Superior temporal gyrus (tissue), 1 donor: ENCODE measurements around the gene DDX51.

Experiments
- DNase-seq: peaks from one replicate; pipeline ENCODE4 v3.0.0-alpha.2; 2016; ENCODE audit errors: extremely low spot score

The DDX51 gene

GRCh38 chr12:132144115-132144809 lies at the start of gene DDX51, which contains the start of gene NOC4L:
DDX51 (minus strand) TSS chr12:132144319; CDS start chr12:132144296, 23 bp downstream.
NOC4L (plus strand) TSS chr12:132144457; CDS start chr12:132144489, 32 bp downstream.
- peak; percentile 95 for DNase-seq

- DNase-seq, result no peak
These were observed 47.8 kb upstream of the DDX51 start for GRCh38 chr12:132191715-132192553.

GRCh38 chr12:132190834-132191500 lies 46.8 kb upstream of the DDX51 start:
- DNase-seq, result no peak

GRCh38 chr12:132190012-132190755 lies 46.1 kb upstream of the DDX51 start:
- DNase-seq, result no peak

- DNase-seq, result peak; percentile 42
These were observed 45.4 kb upstream of the DDX51 start for GRCh38 chr12:132189378-132190011.

GRCh38 chr12:132188916-132189325 lies 44.8 kb upstream of the DDX51 start:
- DNase-seq, result no peak

GRCh38 chr12:132188451-132188901 lies 44.4 kb upstream of the DDX51 start:
- DNase-seq, result no peak

GRCh38 chr12:132187646-132188450 lies 43.7 kb upstream of the DDX51 start:
- DNase-seq, result no peak

GRCh38 chr12:132186857-132187620 lies 42.9 kb upstream of the DDX51 start:
- no peak for DNase-seq

- no peak for DNase-seq
These were observed 42.2 kb upstream of the DDX51 start for GRCh38 chr12:132186208-132186856.

GRCh38 chr12:132185705-132186104 lies 41.6 kb upstream of the DDX51 start:
- no peak for DNase-seq

- DNase-seq, result peak; percentile 25
These were observed 38.7 kb upstream of the DDX51 start for GRCh38 chr12:132182711-132183365.

GRCh38 chr12:132182206-132182710 lies 38.1 kb upstream of the DDX51 start:
- no peak for DNase-seq

- DNase-seq, result no peak
These were observed 37.6 kb upstream of the DDX51 start for GRCh38 chr12:132181570-132182200.

- DNase-seq, result no peak
These were observed 36.8 kb upstream of the DDX51 start for GRCh38 chr12:132180648-132181546.
